ENCODE data around the gene ADGRV1. TPM values are rescaled to one million over a fixed set of nuclear protein-coding genes. Genes with fewer than 3 reads are reported as not detected.

Gene ADGRV1
- polyA plus RNA-seq, 2 of the 4 experiments (the other 2 are of a cell fraction) = 0.70 to 3.7 TPM

- 73% methylated on average over 5 of the region's 5 CpGs for WGBS (ENCODE audit: missing lambda C conversion rate)
- TF ChIP-seq NPAS2 (CRISPR knock-in tag; IDR thresholded peaks at IDR 0.05; ENCODE audit: borderline replicate concordance) = no peak
- TF ChIP-seq MAFK (IDR thresholded peaks at IDR 0.05; ENCODE audit: partially characterized antibody) = no peak
- TF ChIP-seq PHF8 (IDR thresholded peaks at IDR 0.05; ENCODE audit: borderline replicate concordance, low read depth) = no peak
- TF ChIP-seq ZC3H11A (IDR thresholded peaks at IDR 0.05) = no peak
- no peak for TF ChIP-seq NFE2L2 (conservative IDR thresholded peaks at IDR 0.05; ENCODE audit: low read length)
- no peak for TF ChIP-seq KDM5A (IDR thresholded peaks at IDR 0.05)
- no peak for TF ChIP-seq HOXB5 (CRISPR knock-in tag; IDR thresholded peaks at IDR 0.05)
- TF ChIP-seq, protein P1, sequence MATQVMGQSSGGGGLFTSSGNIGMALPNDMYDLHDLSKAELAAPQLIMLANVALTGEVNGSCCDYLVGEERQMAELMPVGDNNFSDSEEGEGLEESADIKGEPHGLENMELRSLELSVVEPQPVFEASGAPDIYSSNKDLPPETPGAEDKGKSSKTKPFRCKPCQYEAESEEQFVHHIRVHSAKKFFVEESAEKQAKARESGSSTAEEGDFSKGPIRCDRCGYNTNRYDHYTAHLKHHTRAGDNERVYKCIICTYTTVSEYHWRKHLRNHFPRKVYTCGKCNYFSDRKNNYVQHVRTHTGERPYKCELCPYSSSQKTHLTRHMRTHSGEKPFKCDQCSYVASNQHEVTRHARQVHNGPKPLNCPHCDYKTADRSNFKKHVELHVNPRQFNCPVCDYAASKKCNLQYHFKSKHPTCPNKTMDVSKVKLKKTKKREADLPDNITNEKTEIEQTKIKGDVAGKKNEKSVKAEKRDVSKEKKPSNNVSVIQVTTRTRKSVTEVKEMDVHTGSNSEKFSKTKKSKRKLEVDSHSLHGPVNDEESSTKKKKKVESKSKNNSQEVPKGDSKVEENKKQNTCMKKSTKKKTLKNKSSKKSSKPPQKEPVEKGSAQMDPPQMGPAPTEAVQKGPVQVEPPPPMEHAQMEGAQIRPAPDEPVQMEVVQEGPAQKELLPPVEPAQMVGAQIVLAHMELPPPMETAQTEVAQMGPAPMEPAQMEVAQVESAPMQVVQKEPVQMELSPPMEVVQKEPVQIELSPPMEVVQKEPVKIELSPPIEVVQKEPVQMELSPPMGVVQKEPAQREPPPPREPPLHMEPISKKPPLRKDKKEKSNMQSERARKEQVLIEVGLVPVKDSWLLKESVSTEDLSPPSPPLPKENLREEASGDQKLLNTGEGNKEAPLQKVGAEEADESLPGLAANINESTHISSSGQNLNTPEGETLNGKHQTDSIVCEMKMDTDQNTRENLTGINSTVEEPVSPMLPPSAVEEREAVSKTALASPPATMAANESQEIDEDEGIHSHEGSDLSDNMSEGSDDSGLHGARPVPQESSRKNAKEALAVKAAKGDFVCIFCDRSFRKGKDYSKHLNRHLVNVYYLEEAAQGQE (IDR thresholded peaks at IDR 0.05) = no peak
- FAIRE-seq (no peak), DNase-seq (ENCODE audit: low read depth in 1 of 2, low spot score in 1 of 2) (no peak), ATAC-seq (no peak)
- POLR2A ChIA-PET = no interaction called here
- CTCF ChIA-PET = interaction anchor here (1.5 to 1.6 kb wide), 2 partner anchors 11 to 240 kb away, joined by 3 read pairs; no protein-coding TSS in a partner anchor
- no peak overlapping the region for H3K4me2 ChIP-seq
- H3K9me3 ChIP-seq = peaks cover 8% of the 10 kb centered on the region; the same call in 1 of the 3 replicates
- no peak overlapping the region for H3K4me3 ChIP-seq
- H3K27ac ChIP-seq = no peak overlapping the region
- H3K4me1 ChIP-seq = peaks cover 7% of the 10 kb centered on the region
These were observed 586.1 kb downstream of the ADGRV1 start for GRCh38 chr5:91144491-91145332.

DNA sequence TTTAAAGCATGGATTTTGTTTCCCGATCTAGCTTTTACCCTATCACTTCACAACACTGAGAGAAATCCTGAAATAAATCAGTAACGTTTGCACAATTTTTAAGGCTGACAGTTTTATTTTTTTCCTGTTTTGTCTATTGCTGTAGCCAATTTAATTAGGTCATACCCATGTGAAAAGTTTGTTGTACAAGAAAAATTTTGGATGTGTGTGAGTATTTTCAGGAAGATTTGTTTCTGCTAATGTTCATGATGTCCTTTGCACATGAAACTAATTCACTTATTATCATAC is 586.7 kb downstream of the ADGRV1 start:
- ChIA-PET CTCF (interaction anchor here (1.5 to 1.6 kb wide), 2 partner anchors 12 to 240 kb away, joined by 3 read pairs; no protein-coding TSS in a partner anchor), POLR2A (no interaction called here)
- H3K4me2 ChIP-seq = no peak overlapping the region
- TF ChIP-seq FOXS1 (CRISPR knock-in tag; IDR thresholded peaks at IDR 0.05) (no peak), RFX5 (IDR thresholded peaks at IDR 0.05) (no peak), MAFK (IDR thresholded peaks at IDR 0.05; ENCODE audit: partially characterized antibody) (no peak), USF2 (IDR thresholded peaks at IDR 0.05) (no peak), ZFP36 (IDR thresholded peaks at IDR 0.05; ENCODE audit: borderline replicate concordance, partially characterized antibody) (no peak), CEBPB (IDR thresholded peaks at IDR 0.05) (no peak), EHMT2 (IDR thresholded peaks at IDR 0.05; ENCODE audit: low read depth) (no peak), HOXA7 (CRISPR knock-in tag; IDR thresholded peaks at IDR 0.05) (no peak), CHD4 (IDR thresholded peaks at IDR 0.05; ENCODE audit: borderline replicate concordance) (no peak), SREBF2 (IDR thresholded peaks at IDR 0.05) (no peak), ESRRA (IDR thresholded peaks at IDR 0.05; ENCODE audit: borderline replicate concordance, low read length) (no peak), ZNF302 (CRISPR knock-in tag; IDR thresholded peaks at IDR 0.05) (no peak), GATA3 (IDR thresholded peaks at IDR 0.05; ENCODE audit: borderline replicate concordance) (no peak)
- TF ChIP-seq, protein P2, sequence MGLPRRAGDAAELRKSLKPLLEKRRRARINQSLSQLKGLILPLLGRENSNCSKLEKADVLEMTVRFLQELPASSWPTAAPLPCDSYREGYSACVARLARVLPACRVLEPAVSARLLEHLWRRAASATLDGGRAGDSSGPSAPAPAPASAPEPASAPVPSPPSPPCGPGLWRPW (IDR thresholded peaks at IDR 0.05) = no peak
- TF ChIP-seq, protein P3, sequence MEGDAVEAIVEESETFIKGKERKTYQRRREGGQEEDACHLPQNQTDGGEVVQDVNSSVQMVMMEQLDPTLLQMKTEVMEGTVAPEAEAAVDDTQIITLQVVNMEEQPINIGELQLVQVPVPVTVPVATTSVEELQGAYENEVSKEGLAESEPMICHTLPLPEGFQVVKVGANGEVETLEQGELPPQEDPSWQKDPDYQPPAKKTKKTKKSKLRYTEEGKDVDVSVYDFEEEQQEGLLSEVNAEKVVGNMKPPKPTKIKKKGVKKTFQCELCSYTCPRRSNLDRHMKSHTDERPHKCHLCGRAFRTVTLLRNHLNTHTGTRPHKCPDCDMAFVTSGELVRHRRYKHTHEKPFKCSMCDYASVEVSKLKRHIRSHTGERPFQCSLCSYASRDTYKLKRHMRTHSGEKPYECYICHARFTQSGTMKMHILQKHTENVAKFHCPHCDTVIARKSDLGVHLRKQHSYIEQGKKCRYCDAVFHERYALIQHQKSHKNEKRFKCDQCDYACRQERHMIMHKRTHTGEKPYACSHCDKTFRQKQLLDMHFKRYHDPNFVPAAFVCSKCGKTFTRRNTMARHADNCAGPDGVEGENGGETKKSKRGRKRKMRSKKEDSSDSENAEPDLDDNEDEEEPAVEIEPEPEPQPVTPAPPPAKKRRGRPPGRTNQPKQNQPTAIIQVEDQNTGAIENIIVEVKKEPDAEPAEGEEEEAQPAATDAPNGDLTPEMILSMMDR (IDR thresholded peaks at IDR 0.05) = no peak
- peaks cover 8% of the 10 kb centered on the region; the same call in 1 of the 3 replicates for H3K9me3 ChIP-seq
- no peak overlapping the region for H3K4me3 ChIP-seq
- peaks cover 12% of the 10 kb centered on the region for H3K4me1 ChIP-seq
- no peak for ATAC-seq
- no peak for DNase-seq (ENCODE audit: low read depth in 1 of 2, low spot score in 1 of 2)
- H3K27ac ChIP-seq = no peak overlapping the region
- WGBS (ENCODE audit: missing lambda C conversion rate) = 52% methylated on average over 2 of the region's 2 CpGs
- FAIRE-seq = no peak
